ENCODE data around the gene SLAMF1.

DNA sequence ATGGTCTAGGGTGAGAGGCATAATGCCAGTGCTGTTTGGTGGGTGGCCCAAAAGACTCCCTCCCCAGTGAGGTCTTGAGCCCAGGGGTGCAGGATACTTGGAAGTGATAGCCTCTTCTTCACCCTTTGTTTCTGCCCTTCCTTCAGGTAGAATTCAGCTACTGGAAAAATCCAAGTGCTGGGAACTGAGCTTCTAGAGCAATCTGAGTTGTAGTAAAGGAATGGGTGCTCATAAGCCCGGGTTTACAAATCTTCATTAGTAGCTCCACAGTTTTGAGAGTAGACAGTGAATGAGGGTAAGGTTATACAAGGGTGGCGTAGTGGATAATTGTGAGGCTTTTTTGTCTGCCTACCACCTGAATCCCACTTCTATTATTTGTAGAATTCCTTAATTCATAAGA lies 38.3 kb downstream of the SLAMF1 start:
- TF ChIP-seq POLR2AphosphoS5 (IDR thresholded peaks at IDR 0.05) (no peak), POLR2A (IDR thresholded peaks at IDR 0.05; ENCODE audit: low read depth) (no peak), EP300 (IDR thresholded peaks at IDR 0.05) (no peak)
- TF ChIP-seq, protein P1, sequence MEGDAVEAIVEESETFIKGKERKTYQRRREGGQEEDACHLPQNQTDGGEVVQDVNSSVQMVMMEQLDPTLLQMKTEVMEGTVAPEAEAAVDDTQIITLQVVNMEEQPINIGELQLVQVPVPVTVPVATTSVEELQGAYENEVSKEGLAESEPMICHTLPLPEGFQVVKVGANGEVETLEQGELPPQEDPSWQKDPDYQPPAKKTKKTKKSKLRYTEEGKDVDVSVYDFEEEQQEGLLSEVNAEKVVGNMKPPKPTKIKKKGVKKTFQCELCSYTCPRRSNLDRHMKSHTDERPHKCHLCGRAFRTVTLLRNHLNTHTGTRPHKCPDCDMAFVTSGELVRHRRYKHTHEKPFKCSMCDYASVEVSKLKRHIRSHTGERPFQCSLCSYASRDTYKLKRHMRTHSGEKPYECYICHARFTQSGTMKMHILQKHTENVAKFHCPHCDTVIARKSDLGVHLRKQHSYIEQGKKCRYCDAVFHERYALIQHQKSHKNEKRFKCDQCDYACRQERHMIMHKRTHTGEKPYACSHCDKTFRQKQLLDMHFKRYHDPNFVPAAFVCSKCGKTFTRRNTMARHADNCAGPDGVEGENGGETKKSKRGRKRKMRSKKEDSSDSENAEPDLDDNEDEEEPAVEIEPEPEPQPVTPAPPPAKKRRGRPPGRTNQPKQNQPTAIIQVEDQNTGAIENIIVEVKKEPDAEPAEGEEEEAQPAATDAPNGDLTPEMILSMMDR (IDR thresholded peaks at IDR 0.05): no peak
